Uterus (tissue), 4 donors: ENCODE results near the gene ACSM5. TPM values are rescaled to one million over a fixed set of nuclear protein-coding genes. Genes with fewer than 3 reads are reported as not detected.

Experiments used
- DNase-seq, 2 donors: peaks; one replicate each; pipeline ENCODE4 v3.0.0-alpha.2; 2019 to 2020
- H3K27ac ChIP-seq, 2 donors: fragments of 200-600 bp; sonication (generic); 1 replicate in 1 of 2; 2 replicates in 1 of 2; pipeline ENCODE4 v1.5.1; 2016 to 2018
- H3K27me3 ChIP-seq, 2 donors: fragments of 200-600 bp; sonication (generic); one replicate each; pipeline ENCODE4 v1.5.1; 2018 to 2019; ENCODE audit warnings: control low read depth in 1 of 2
- H3K36me3 ChIP-seq, 2 donors: fragments of 200-600 bp; sonication (generic); one replicate each; pipeline ENCODE4 v1.5.1; 2019; ENCODE audit warnings: control low read depth in 1 of 2
- H3K4me1 ChIP-seq, 2 donors: fragments of 200-600 bp; sonication (generic); one replicate each; pipeline ENCODE4 v1.5.1; 2018 to 2019; ENCODE audit warnings: control low read depth in 1 of 2
- H3K4me3 ChIP-seq, 2 donors: fragments of 200-600 bp; sonication (generic); 1 replicate in 1 of 2; 2 replicates in 1 of 2; pipeline ENCODE4 v1.5.1; 2018 to 2019; ENCODE audit warnings: mild to moderate bottlenecking in 1 of 2
- H3K9me3 ChIP-seq, 2 donors: fragments of 200-600 bp; sonication (generic); one replicate each; pipeline ENCODE4 v1.5.1; 2019; ENCODE audit warnings: control low read depth in 1 of 2
- CTCF ChIP-seq, 4 experiments: fragments of 200-600 bp in 2 of 4; fragments of 450-650 bp in 2 of 4; sonication (generic) in 2 of 4; IDR thresholded peaks; one replicate each; pipeline ENCODE4 v1.5.1; 2016 to 2019; ENCODE audit warnings: antibody characterized with exemption in 4 of 4, mild to moderate bottlenecking in 2 of 4, moderate library complexity in 1 of 4
- POLR2A ChIP-seq, 2 donors: fragments of 450-650 bp; IDR thresholded peaks; one replicate each; pipeline ENCODE4 v1.6.1; 2016; ENCODE audit warnings: antibody characterized with exemption in 2 of 2, mild to moderate bottlenecking in 1 of 2, moderate library complexity in 1 of 2
- intact Hi-C: fragments of 100-400 bp; cut with DNase I; formaldehyde crosslinking; loops from one replicate; pipeline ENCODE4 v1.15.1; 2023; ENCODE audit warnings: low total_unique reads
- total RNA-seq, 4 donors: library from RNA; depleted of rRNA in 3 of 4; stranded (reverse); fragments of >200 nt in 3 of 4; gene quantifications; one replicate each; pipeline versions ENCODE4 v1.1.0 to v1.2.4, GENCODE V29; 2014 to 2023
- donor health status: DM: yes; HTN: yes; CAD: no.

The ACSM5 gene, protein sequence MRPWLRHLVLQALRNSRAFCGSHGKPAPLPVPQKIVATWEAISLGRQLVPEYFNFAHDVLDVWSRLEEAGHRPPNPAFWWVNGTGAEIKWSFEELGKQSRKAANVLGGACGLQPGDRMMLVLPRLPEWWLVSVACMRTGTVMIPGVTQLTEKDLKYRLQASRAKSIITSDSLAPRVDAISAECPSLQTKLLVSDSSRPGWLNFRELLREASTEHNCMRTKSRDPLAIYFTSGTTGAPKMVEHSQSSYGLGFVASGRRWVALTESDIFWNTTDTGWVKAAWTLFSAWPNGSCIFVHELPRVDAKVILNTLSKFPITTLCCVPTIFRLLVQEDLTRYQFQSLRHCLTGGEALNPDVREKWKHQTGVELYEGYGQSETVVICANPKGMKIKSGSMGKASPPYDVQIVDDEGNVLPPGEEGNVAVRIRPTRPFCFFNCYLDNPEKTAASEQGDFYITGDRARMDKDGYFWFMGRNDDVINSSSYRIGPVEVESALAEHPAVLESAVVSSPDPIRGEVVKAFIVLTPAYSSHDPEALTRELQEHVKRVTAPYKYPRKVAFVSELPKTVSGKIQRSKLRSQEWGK
- total RNA-seq: 1 to 10 TPM in 1 of 4 donors, under 1 TPM in 1, not detected in 2; 0.51 to 2.0 TPM

DNA sequence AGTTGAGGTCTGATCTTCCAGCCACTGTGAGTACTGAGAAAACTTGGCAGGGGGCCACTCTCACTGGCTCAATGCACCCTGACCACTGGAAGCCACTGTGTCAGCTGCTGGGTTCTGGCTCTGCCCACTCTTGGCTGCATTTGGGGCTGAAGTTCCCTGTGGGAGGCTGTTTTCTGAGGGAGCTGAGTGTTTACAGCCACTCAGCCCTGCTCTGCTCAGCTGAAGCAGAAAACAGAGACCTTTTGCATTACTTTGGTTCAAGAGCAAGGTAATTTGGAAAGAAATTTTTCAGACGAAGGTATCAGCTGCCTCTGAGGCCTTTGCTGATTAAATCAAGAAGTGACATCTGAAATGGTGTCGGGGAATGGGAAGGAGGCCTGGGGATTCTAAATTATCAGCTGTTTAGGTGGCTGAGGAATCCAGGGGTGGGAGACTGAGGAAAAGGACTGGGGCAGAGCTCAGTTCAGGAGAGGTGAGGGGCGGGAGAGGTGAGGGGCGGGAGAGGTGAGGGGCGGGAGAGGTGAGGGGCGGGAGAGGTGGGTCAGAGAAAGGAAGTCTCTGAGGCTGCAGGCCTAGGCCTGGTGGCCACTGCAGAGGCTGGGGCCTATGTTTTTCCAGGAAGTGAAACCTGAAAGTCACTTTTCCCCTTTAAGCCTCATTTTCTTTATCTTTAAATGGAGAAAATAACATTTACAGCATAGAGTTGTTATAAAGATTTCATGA, at the start of gene ACSM5:
ACSM5 (plus strand) TSS at position 137 of the 723 bp plus-strand sequence. CDS start 1,951 bp downstream, outside the sequence.
- H3K4me1 ChIP-seq: no peaks in the 10 kb centered on the region
- H3K36me3 ChIP-seq: no peaks in the 10 kb centered on the region
- intact Hi-C loops: no loop called here
- H3K4me3 ChIP-seq: no peak within 1 kb of the TSS
- no peaks in the 10 kb centered on the region for H3K9me3 ChIP-seq
- no peak within 1 kb of the TSS for H3K27ac ChIP-seq
- H3K27me3 ChIP-seq: no peaks in the 10 kb centered on the region
- DNase-seq: peak in 1 of 2 donors; percentile 45
- TF ChIP-seq POLR2A (IDR thresholded peaks at IDR 0.05): no peak
- no peak for TF ChIP-seq CTCF (IDR thresholded peaks at IDR 0.05)

DNA sequence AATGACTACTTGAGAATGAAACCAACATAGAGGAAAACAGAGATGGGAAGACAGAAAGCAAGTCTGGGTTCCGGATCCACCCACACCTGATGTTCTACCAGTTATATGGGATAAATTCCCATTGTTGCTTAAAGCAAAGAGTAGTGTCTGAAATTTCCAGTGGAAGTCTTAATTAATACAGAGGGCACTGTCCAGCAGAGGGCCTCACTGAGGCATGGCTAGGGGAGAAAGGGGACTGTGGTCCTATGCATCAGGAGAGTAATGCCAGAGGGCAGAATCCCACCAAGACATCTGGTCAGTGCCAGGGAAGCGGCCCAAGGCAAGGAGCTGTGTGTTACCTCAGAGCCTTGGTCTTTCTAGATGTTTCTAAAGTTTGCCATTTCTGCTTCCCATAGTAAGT, 49.3 kb upstream of the ACSM5 start:
- Histone ChIP-seq H3K27ac (no peak overlapping the region), H3K4me1 (no peaks in the 10 kb centered on the region), H3K9me3 (no peaks in the 10 kb centered on the region), H3K27me3 (no peaks in the 10 kb centered on the region), H3K36me3 (no peaks in the 10 kb centered on the region), H3K4me3 (no peak overlapping the region)
- no peak for TF ChIP-seq POLR2A (IDR thresholded peaks at IDR 0.05)
- TF ChIP-seq CTCF (IDR thresholded peaks at IDR 0.05): no peak
- DNase-seq: no peak
- intact Hi-C loops: no loop called here

- no peak for DNase-seq
- H3K36me3 ChIP-seq: no peaks in the 10 kb centered on the region
- H3K4me1 ChIP-seq: no peaks in the 10 kb centered on the region
- H3K27me3 ChIP-seq: no peaks in the 10 kb centered on the region
- intact Hi-C loops: no loop called here
- no peak overlapping the region for H3K4me3 ChIP-seq
- TF ChIP-seq CTCF (IDR thresholded peaks at IDR 0.05) (no peak), POLR2A (IDR thresholded peaks at IDR 0.05) (no peak)
- no peak overlapping the region for H3K27ac ChIP-seq
- H3K9me3 ChIP-seq: no peaks in the 10 kb centered on the region
Measured at GRCh38 chr16:20363191-20363590, 46.1 kb upstream of the ACSM5 start.

- no peak overlapping the region for H3K27ac ChIP-seq
- TF ChIP-seq POLR2A (IDR thresholded peaks at IDR 0.05) (no peak), CTCF (IDR thresholded peaks at IDR 0.05) (no peak)
- no peaks in the 10 kb centered on the region for H3K9me3 ChIP-seq
- no peak overlapping the region for H3K4me3 ChIP-seq
- intact Hi-C loops: no loop called here
- H3K36me3 ChIP-seq: no peaks in the 10 kb centered on the region
- H3K27me3 ChIP-seq: no peaks in the 10 kb centered on the region
- DNase-seq: no peak
- no peaks in the 10 kb centered on the region for H3K4me1 ChIP-seq
Measured at GRCh38 chr16:20364051-20364450, 45.3 kb upstream of the ACSM5 start.
